ENCODE results near the gene TTYH2.
A peak's percentile ranks its signal among the peaks of the same experiment; 100 is the strongest.
"Not testable (repeated sequence)": the region's sequence is repeated elsewhere in the genome, so short reads cannot be mapped to it uniquely, and the experiment has no call there.

The TTYH2 gene

DNA sequence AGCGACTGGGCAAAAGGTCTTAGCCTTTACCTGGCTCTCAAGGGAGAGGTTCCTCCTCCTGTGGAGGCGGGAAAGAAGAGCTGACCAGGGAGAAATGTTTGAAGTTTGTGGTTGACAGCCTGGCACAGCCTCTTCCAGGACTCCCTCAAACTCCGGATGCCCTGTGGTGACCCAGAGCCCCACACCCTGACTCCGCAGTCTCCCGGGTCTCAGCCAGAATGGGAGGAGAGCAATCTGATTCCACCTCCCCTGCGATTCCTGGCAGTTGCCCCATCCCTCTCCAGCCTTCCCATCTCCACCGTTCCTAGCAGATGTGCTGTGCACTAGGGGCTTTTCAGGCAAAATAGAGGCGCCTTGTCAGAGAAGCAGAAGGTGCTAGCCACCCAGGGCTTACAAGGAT lies 55.2 kb downstream of the TTYH2 start:
- ATAC-seq: no peak

DNA sequence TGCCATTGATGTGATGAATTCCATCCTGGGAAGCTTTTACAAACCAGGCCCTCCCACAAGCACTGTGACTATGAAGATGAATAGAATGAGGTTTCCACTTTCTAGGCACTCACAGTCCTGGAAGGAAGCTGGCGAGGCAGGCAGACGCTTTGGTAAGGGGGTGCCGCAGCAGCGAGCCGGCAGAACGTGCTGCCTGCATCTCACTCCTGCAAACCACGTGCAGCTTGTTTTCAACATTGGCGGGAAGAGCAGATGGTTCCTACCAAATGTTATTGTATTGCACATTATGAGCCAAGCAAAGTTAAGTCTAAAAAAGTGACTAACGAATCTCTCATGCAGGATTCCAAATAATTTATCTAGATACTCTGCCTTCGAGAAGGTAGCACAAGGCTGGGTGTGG lies 57.0 kb downstream of the TTYH2 start:
- no peak for ATAC-seq

DNA sequence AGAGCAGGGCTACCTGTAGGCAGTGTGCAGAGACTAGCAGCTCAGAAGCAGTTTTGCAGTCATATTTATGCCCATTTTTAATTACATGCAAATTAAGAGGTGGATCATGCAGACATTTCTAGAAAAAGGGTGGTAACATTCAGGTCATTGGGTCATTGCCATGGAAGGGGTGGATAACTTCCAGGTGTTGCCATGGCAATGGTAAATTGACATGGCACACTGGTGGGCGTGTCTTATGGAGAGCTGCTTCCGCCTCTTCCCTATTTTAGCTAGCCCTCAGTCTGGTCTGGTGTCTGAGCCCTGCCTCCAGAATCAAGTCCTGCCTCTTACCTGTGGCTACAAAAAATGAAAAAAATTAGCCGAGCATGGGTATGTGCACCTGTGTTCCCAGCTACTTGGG lies 57.9 kb downstream of the TTYH2 start:
- no peak for ATAC-seq

DNA sequence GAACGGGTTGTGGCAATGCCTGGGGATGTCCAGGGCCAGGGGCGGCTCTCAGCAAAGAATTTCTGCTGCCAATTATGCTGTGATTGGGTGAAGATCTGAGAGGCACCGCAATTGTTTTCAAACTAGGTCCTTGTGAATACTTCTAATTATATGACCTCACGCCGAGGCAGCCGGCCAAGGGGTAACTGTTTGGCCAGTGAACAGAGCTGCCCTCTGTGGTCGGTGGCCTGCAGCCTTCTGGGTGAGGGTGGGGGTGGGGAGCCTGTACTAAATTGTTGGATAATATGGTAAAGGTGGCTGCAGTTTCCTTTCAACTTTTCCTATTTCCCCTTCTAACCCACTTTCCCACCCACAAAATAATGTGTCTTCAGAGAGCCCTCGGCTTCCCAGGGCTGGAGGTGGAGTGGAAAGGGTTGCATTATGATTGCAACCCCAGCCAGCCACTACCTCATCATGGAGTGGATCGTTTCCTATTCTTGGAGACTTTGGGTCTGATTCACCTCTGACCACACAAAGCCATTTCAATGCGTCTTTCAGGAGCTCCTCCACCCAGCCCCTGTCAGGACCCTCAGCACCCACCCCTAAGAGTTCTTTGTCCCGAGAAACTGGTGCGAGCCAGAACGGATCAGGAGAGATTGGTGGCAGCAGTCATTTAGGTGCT lies 58.7 kb downstream of the TTYH2 start:
- no peak for ATAC-seq

DNA sequence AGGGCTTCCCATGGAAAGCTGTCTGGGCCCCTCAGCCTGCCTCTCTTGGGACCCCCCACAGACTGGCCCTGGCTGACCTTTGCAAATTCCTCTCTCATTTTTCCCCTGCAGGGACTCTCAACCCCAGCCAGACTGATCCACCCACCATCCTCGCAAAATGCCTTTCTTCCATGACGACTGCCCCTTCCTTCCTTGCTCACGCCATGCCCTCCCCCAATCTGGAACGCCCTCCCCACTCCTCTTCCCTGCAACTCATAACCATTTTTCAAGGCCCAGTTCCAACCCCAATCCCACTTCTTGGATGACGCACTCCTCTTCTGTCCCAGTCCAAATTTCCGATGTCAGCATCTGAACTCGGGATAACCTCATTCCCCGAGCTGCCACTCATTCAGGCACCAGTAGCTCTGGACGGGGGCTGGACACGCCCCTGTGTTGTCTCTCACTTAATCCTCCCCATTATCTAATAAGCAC lies 59.4 kb downstream of the TTYH2 start:
- ATAC-seq: no peak

DNA sequence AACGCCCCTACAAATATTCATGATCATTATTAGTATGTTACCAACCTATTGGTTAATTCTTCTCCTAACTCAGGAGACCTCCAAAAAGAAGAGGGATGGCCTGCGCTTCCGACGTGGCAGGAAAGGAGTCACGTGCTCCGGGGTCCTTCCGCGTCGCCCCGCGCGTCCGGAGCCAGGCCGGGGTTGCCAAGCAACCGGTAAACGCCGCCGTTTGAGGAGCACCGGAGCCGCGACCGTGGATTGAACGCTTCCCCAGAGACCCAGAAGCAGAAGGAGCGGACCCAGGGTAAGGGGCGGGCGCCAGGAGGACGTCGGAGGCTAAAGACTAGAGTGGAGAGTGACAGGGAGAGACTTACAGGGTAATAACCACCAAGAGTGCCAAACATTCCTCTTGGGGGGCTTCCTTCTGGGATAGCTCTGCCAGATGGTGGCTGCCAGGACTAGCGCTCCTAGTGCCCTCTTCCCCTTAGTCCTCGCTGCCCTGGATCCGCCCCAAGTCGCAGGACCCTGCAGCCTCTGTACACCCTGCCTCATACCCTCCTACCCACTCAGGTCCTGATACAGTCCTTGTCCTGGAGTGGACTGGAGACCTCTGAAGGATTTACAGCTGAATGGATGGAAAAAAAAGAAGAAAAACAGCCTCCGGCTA lies 60.8 kb downstream of the TTYH2 start, which contains the start of gene DNAI2:
DNAI2 (plus strand) TSS at position 175 of the 649 bp plus-strand sequence. CDS start 7,584 bp downstream, outside the sequence.
- peak in 1 of 2 donors; percentile 51 for ATAC-seq

DNA sequence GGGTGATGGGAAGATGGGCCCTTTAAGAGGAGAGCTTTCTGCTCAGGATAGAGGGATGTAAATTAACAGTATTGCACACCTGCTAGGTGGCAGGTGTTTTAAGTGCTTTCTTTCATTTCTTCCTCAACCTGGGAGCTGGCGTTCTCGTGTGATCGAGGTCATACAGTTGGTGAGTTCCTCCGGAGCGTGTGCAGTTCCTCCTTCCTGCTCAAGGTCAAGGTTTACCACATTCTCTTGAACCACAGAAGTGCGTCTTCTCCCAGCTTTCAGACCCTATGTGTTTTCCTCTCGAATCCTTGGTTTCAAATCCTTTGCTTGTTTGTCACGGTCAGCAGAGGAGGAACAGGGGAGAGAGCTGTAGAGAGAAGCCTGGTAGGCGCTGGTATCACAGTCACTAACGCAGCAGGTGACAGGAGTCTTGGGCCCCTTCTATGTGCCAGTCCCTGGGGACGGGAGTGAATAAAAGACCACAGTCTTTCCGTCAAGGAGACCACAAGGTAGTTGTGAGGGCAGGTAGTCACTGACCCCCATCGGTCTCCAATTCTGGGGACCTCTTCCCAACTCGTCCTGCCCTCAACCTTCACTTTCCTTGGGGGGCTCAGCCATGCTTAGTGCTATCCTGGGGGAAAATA lies 61.5 kb downstream of the TTYH2 start:
- ATAC-seq: no peak

DNA sequence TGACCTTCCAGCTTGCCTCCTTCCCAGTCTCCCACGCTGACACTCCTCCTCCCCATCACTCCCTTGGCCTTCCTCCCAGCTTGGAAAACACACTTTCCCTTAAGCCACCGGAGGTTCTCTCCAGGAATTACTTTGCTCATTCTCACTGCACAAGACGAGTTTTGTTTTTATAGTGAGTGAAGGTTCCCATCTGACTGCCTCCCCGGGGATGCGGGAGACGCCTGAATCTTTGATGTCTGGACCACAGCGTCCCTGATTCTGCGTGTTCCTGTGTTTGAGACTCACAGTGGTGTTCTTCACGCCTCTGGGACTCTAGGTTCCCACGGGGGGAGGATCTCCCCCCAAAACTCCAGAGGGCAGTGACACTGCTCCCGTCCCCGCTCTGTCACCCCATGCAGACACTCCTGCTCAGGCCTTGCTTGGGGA lies 62.7 kb downstream of the TTYH2 start:
- no peak for ATAC-seq

DNA sequence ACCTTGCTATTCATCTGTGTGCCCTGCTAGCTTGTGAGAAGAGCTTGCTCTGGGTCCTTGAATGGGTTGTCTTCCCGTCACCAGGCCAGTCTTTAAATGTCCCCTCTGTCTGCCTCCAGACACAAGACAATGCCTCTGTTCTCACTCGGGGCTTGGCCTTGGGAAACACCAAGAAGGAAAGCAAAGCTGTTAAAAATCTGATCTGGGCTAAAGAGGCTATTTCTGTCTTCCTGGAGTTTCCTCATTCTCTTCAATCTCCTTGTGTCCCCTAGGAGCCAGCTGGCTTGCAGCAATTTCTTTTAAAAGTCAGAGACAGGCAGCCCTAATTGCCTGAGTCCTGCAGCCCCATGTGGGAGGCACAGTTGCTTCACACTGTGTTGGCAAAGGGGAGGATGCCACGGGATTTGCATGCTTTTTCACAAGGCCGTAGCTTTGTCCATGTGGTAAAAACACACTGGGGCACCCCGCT lies 63.2 kb downstream of the TTYH2 start:
- no peak for ATAC-seq

DNA sequence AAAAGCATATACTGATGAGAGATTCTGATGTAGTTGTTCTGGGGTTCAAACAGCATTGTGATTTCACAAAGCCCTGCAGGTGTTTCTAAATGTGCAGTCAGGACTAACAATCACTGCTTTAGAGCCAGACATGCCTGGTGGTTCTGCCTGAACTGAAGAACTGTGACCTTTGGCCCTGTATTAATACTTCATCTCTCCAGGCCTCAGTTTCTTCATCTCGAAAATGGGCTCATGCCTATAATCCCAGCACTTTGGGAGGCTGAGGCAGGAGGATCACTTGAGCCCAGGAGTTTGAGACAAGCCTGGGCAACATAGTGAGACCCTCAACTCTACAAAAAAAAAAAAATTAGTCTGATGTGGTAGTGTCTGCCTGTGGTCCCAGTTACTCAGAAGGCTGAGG lies 64.6 kb downstream of the TTYH2 start:
- no peak for ATAC-seq

DNA sequence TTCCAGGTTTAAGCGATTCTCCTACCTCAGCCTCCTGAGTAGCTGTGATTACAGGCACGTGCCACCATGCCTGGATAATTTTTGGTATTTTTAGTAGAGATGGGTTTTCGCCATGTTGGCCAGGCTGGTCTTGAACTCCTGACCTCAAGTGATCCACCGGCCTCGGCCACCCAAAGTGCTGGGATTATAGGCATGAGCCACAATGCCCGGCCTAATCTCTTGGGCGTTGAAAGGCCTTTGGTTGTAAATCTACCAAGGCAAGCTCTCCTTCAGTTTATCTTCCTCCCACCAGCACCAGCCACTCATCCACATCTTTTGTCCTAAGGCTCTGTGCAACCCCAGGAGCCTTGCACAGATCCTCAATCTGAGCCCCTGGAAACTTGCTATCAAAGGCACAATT lies 66.2 kb downstream of the TTYH2 start:
- ATAC-seq: not testable (repeated sequence)

DNA sequence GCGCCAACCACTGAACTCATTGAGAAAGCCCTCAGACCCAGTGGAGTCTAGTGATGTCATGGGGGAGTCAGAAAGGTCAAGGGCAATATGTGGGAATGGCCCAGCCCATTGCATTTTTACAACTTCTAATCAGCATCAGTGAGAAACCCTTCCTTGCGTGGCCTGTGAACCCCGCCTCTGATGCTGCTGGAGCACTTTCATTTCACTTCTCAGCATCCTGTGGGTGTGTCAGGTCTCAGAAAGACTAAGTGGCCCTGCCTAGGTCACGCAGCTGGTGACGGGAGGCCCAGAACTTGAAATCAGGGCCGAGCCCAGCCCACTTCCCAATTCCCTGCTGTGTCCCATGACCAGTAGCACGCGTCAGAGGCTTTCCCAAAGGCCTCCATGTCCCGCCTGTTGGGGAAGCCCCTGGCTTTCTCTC lies 66.7 kb downstream of the TTYH2 start:
- peak; percentile 51 to 75 for ATAC-seq

DNA sequence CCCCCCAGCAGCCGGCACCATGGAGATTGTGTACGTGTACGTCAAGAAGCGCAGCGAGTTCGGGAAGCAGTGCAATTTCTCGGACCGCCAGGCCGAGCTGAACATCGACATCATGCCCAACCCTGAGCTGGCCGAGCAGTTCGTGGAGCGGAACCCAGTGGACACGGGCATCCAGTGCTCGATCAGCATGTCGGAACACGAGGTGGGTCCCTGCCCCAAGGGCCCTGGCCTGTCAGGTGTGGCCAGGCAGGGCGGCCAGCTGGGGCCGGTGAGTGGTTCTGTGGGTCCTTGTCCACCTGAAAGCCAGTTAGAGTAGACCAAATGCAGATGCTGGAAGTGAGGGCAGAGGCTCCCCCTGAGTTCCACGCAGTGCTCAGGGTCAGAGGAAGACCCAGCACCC lies 68.4 kb downstream of the TTYH2 start:
- no peak for ATAC-seq

DNA sequence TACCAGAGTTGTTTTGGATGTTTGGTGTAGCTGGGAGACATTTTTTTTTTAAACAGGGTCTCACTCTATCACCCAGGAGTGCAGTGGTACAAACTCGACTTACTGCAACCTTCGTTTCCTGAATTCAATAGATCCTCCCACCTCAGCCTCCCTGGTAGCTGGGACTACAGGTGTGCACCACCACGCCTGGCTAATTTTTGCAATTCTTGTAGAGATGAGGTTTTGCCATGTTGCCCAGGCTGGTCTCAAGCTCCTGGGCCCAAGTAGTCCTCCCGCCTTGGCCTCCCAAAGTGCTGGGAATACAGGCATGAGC lies 68.9 kb downstream of the TTYH2 start:
- not testable (repeated sequence) for ATAC-seq

DNA sequence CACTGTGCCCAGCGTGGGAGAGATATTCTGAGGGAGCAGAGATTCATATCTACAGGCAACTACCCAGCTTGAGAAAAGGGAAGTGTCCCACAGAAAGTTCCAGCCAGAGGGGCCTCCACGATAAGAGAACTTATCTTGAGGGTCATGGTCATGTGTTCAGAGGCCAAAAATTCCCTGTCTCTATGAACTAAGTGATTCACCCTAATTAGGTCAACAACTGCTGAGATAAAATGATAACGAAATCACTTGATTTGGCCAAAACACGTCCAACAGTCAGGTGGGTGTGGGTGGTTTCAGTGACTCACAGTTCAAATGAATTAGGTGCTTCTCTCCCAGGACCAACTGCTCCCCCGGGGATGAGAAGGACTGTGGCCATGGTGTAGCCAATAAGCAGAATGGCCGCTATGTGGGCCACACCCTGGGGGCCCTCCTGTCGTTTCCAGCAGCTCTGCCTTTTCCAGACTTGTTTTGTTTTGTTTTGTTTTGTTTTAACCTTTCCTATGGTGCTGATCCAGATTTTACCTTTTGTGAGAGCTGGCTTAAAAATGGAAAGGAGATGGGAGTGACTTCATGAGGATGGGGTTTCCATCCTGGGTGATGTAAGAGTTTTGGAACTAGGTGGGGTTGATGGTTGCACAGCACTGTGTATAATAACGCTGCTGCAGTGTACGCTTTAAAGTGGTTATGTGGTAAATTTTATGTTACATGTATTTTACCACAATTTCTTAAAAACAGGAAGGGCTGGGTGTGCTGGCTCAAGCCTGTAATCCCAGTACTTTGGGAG lies 69.4 kb downstream of the TTYH2 start:
- peak; percentile 74 to 83 for ATAC-seq

DNA sequence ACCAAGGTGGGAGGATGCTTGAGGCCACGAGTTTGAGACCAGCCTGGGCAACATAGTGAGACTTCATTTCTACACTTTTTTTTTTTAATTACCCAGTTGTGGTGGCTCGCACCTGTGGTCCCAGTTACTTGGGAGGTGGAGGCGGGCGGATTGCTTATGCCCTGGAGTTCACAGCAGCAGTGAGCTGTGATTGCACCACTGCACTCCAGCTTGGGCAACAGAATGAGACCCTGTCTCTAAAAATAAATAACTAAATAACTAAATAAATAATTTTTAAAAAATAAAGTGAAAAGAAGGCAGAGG lies 70.0 kb downstream of the TTYH2 start:
- no peak for ATAC-seq

DNA sequence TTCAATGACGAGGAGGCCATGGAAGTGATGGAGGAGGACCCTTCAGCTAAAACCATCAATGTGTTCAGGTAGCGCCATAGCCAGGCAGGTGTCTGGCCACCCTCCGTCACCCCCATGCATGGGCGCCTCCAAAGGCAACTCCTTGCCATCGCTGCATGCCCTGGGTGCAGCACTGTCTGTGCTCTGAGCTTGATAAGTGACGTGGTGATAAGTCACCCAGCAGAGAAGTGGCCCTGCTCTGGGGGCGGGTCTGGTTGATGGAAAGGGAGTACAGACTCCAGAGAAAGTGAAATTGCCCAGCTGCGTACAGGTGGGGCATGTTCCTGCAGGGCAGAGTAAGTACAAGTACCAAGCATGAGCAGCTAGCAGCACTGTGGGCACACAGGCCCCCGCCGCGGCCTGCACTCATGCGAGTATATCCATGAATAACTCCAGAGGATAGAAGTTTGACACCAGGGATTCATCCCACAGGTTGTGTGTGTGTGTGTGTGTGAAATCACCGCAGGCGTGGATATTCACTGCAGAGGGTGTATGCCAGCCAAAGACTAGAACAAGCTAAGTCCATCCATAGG lies 73.7 kb downstream of the TTYH2 start:
- no peak for ATAC-seq

DNA sequence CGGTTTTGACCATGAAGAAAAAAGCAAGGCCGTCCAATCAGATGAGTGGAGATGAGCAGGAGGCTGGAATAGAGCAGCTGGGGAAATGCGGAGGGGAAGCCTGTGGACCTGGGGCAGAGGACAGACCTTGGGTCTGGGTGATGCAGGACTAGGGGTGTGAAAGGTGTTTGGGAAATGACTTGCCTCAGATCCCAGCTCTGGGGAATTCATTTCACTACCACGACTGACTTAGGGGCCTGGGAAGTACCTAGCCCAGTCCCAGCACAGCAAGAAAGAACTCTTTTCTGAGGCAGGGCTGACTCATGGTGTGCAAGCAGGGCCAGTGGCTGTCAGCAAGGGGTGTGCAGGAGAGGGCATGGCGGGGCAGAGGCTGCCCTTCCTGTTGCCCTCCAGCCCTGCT lies 75.4 kb downstream of the TTYH2 start:
- peak; percentile 86 to 88 for ATAC-seq

DNA sequence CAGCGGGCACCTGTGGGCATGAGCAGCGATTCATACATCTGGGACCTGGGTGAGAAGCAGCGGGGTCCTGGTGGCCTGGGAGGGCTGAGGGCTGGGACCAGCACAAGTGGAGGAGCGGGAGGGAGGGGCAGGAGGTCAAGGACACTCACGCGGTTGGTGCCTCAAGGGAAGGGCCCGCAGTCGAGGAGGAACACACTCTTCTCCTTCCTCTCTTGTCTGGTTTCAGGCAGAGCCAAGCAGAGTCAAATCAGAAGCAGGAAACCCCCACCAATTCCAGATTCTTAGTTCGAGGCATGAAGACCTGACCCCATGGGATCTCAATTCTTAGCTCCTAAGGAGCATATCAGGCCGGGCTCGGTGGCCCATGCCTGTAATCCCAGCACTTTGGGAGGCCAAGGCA lies 76.3 kb downstream of the TTYH2 start:
- ATAC-seq: no peak

DNA sequence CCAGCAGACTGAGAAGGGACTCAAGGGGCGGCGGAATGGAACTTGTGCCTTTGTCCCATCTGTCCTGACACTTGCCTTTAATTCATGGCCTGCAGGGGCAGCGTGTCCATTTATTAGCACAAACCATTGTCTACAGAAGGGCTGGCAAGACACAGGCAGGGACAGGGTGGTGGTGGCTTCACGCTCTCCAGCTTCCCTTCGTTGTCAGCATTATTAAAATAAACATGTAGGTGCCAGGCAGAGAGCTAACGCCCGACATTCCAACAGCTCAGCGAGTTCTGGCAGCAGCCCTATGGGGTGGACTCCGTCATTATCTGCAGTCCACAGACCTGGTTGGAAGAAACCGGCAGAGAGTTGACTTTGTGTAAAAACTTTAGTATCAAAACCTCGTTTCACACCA lies 77.0 kb downstream of the TTYH2 start:
- no peak for ATAC-seq

DNA sequence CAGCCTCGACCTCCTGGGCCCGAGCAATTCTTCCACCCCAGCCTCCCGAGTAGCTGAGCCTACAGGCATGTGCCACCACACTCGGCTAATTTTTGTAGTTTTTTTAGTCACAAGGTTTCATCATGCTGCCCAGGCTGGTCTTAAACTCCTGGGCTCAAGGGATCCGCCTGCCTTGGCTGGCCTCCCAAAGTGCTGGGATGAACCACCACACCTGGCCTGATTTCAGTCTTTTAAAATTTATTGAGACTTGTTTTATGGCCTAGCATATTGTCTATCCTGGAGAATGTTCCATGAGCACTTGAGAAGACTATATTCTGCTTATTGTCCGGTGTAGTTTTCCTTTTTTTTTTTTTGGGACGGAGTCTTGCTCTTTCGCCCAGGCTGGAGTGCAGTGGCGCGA lies 79.1 kb downstream of the TTYH2 start:
- no peak for ATAC-seq

DNA sequence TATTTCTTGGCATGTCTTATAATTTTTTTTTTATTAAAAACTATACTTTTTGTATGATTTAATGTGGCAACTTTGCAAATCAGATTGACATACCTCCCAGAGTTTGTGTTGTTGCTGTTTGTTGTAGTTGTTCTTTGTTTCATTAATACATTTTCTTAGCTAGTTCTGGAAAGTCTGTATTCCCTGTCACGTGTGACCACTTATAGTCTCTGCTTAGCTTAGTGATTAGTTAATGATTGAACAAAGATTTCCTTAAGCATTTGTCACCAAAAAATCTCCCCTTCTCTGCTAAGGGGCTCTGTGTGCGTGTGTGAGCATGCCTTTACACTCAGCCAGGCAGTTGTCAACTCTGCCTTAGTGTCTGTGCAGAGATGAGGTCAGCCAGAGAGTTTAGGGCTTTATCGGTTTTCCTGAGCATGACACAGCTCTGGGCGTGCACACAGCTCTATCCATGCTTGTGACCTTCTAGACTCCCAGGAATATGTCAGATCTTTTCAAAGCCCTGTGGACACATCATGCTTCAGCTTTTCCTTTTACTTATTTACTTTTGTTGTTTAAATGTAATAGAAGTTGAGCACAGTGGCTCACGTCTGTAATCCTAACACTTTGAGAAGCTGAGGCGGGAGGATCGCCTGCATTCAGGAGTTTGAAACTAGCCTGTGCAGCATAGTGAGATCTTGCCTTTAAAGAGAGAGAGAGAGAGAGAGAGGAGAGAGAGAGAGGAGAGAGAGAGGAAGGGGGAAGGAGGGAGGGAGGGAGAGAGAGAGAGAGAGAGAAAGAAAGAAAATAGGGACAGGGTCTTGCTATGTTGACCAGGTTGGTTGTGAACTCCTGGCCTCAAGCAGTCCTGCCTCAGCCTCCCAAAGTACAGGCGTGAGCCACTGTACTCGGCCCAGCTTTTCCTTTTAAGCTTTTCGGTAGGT lies 82.5 kb downstream of the TTYH2 start:
- ATAC-seq: no peak
